HFF-Myc (cell line): ENCODE results near the gene PSTPIP2.

Experiments
- DNase-seq: peaks from one replicate; pipeline ENCODE4 v3.0.0-alpha.2; 2011; ENCODE audit warnings: low read depth; ENCODE audit errors: extremely low read depth
- H3K4me3 ChIP-seq: replicated peaks from 2 replicates; pipeline ENCODE4 v1.5.1; 2011; ENCODE audit warnings: low read depth, mild to moderate bottlenecking, control low read depth, low read length
- CTCF ChIP-seq: IDR thresholded peaks from 2 replicates; pipeline ENCODE4 v1.5.1; 2012; ENCODE audit warnings: mild to moderate bottlenecking, low read depth, low read length, control low read depth; ENCODE audit errors: missing control alignments

Gene PSTPIP2

GRCh38 chr18:45958730-45959129, 113.3 kb downstream of the PSTPIP2 start:
- H3K4me3 ChIP-seq: no peak overlapping the region
- DNase-seq: no peak
- TF ChIP-seq CTCF: no peak

GRCh38 chr18:45958027-45958426, 114.0 kb downstream of the PSTPIP2 start:
- no peak overlapping the region for H3K4me3 ChIP-seq
- no peak for TF ChIP-seq CTCF
- DNase-seq: no peak

- DNase-seq: no peak
- H3K4me3 ChIP-seq: no peak overlapping the region
- no peak for TF ChIP-seq CTCF
These were observed 115.0 kb downstream of the PSTPIP2 start for GRCh38 chr18:45957100-45957499.

- DNase-seq: peak; percentile 37
- no peak for TF ChIP-seq CTCF
- H3K4me3 ChIP-seq: no peak overlapping the region
These were observed 117.8 kb downstream of the PSTPIP2 start for GRCh38 chr18:45954070-45954934.

- TF ChIP-seq CTCF: no peak
- no peak for DNase-seq
- H3K4me3 ChIP-seq: no peak overlapping the region
These were observed 120.9 kb downstream of the PSTPIP2 start for GRCh38 chr18:45951016-45951714.

- no peak for TF ChIP-seq CTCF
- no peak overlapping the region for H3K4me3 ChIP-seq
- DNase-seq: no peak
These were observed 126.4 kb downstream of the PSTPIP2 start for GRCh38 chr18:45945669-45946068.
